ENCODE results near the gene POLE.
A peak's percentile ranks its signal among the peaks of the same experiment; 100 is the strongest.
"Not testable (repeated sequence)": the region's sequence is repeated elsewhere in the genome, so short reads cannot be mapped to it uniquely, and the experiment has no call there.

Gene POLE

GRCh38 chr12:132603240-132604150, 83.6 kb downstream of the POLE start:
- Histone ChIP-seq H3K27ac (ENCODE audit: insufficient read depth in 1 of 2, low read depth in 1 of 2, low read length in 2 of 2, poor library complexity in 1 of 2, severe bottlenecking in 2 of 2) (no peak overlapping the region), H3K36me3 (ENCODE audit: control insufficient read depth in 4 of 4, insufficient read depth in 4 of 4, low read length in 3 of 4) (no peaks in the 10 kb centered on the region), H3K4me1 (ENCODE audit: control extremely low read depth in 1 of 4, control insufficient read depth in 4 of 4, insufficient read depth in 4 of 4, low read length in 3 of 4) (peaks cover 0 to 35% (median 17%) of the 10 kb centered on the region in 4 experiments), H3K9me3 (ENCODE audit: control extremely low read depth in 1 of 5, control insufficient read depth in 4 of 5, insufficient read depth in 2 of 5, low read depth in 1 of 5, low read length in 4 of 5) (no peaks in the 10 kb centered on the region), H3K27me3 (replicated peaks in 2 of 5; ENCODE audit: control insufficient read depth in 4 of 5, insufficient read depth in 5 of 5, low read length in 4 of 5) (peaks cover 0 to 72% (median 26%) of the 10 kb centered on the region in 5 experiments), H3K4me3 (ENCODE audit: control insufficient read depth in 1 of 7, extremely low read depth in 1 of 7, insufficient read depth in 4 of 7, low read depth in 2 of 7, low read length in 6 of 7) (no peak overlapping the region)
- ChIA-PET CTCF (interaction anchor here (0.8 to 8.5 kb wide), 3 partner anchors 10 to 42 kb away, joined by 3 to 147 read pairs (median 3); partner anchors contain the start of genes LRCOL1 and P2RX2), POLR2A (interaction anchor here (0.6 to 0.7 kb wide), 2 partner anchors 11 to 150 kb away, joined by 4 to 6 read pairs; no protein-coding TSS in a partner anchor)
- WGBS (ENCODE audit: insufficient coverage): 46% methylated on average over 54 of the region's 67 CpGs
- no peak for DNase-seq

GRCh38 chr12:132602572-132603239, 84.4 kb downstream of the POLE start:
- Histone ChIP-seq H3K27ac (ENCODE audit: insufficient read depth in 1 of 2, low read depth in 1 of 2, low read length in 2 of 2, poor library complexity in 1 of 2, severe bottlenecking in 2 of 2) (no peak overlapping the region), H3K27me3 (replicated peaks in 2 of 5; ENCODE audit: control insufficient read depth in 4 of 5, insufficient read depth in 5 of 5, low read length in 4 of 5) (peaks cover 0 to 66% (median 24%) of the 10 kb centered on the region in 5 experiments), H3K36me3 (ENCODE audit: control insufficient read depth in 4 of 4, insufficient read depth in 4 of 4, low read length in 3 of 4) (no peaks in the 10 kb centered on the region), H3K4me3 (ENCODE audit: control insufficient read depth in 1 of 7, extremely low read depth in 1 of 7, insufficient read depth in 4 of 7, low read depth in 2 of 7, low read length in 6 of 7) (no peak overlapping the region), H3K4me1 (ENCODE audit: control extremely low read depth in 1 of 4, control insufficient read depth in 4 of 4, insufficient read depth in 4 of 4, low read length in 3 of 4) (peaks cover 0 to 35% (median 17%) of the 10 kb centered on the region in 4 experiments), H3K9me3 (ENCODE audit: control extremely low read depth in 1 of 5, control insufficient read depth in 4 of 5, insufficient read depth in 2 of 5, low read depth in 1 of 5, low read length in 4 of 5) (no peaks in the 10 kb centered on the region)
- 59% methylated on average over 26 of the region's 29 CpGs for WGBS (ENCODE audit: insufficient coverage)
- CTCF ChIA-PET: interaction anchor here (0.8 to 8.5 kb wide), 2 partner anchors 11 to 43 kb away, joined by 3 to 147 read pairs; partner anchors contain the start of genes LRCOL1 and P2RX2
- POLR2A ChIA-PET: interaction anchor here (0.6 kb wide), 1 partner anchor 151 kb away, joined by 4 read pairs; no protein-coding TSS in a partner anchor
- DNase-seq: no peak

- 82% methylated on average over 21 of the region's 31 CpGs for whole genome bisulfite sequencing (ENCODE audit: insufficient coverage)
- Histone ChIP-seq H3K9me3 (ENCODE audit: control extremely low read depth in 1 of 5, control insufficient read depth in 4 of 5, insufficient read depth in 2 of 5, low read depth in 1 of 5, low read length in 4 of 5) (no peaks in the 10 kb centered on the region), H3K27me3 (replicated peaks in 2 of 5; ENCODE audit: control insufficient read depth in 4 of 5, insufficient read depth in 5 of 5, low read length in 4 of 5) (peaks cover 0 to 53% (median 20%) of the 10 kb centered on the region in 5 experiments), H3K4me1 (ENCODE audit: control extremely low read depth in 1 of 4, control insufficient read depth in 4 of 4, insufficient read depth in 4 of 4, low read length in 3 of 4) (peaks cover 0 to 40% (median 19%) of the 10 kb centered on the region in 4 experiments), H3K27ac (ENCODE audit: insufficient read depth in 1 of 2, low read depth in 1 of 2, low read length in 2 of 2, poor library complexity in 1 of 2, severe bottlenecking in 2 of 2) (no peak overlapping the region), H3K4me3 (ENCODE audit: control insufficient read depth in 1 of 7, extremely low read depth in 1 of 7, insufficient read depth in 4 of 7, low read depth in 2 of 7, low read length in 6 of 7) (peak overlapping the region in 5 of 7 experiments; percentile 70 to 85 (median 77)), H3K36me3 (ENCODE audit: control insufficient read depth in 4 of 4, insufficient read depth in 4 of 4, low read length in 3 of 4) (no peaks in the 10 kb centered on the region)
- ChIA-PET CTCF (interaction anchor here (1.0 to 8.5 kb wide), 7 partner anchors 12 to 155 kb away, joined by 3 to 147 read pairs (median 4); partner anchors contain the start of genes LRCOL1 and P2RX2), POLR2A (no interaction called here)
- DNase-seq: no peak
Observed at GRCh38 chr12:132601171-132601883, 85.8 kb downstream of the POLE start.

- H3K4me1 ChIP-seq (ENCODE audit: control extremely low read depth in 1 of 4, control insufficient read depth in 4 of 4, insufficient read depth in 4 of 4, low read length in 3 of 4): peaks cover 0 to 40% (median 19%) of the 10 kb centered on the region in 4 experiments
- CTCF ChIA-PET: interaction anchor here (0.8 to 8.5 kb wide), 14 partner anchors 12 to 185 kb away, joined by 3 to 147 read pairs (median 4); partner anchors contain the start of genes LRCOL1 and P2RX2
- no peaks in the 10 kb centered on the region for H3K36me3 ChIP-seq (ENCODE audit: control insufficient read depth in 4 of 4, insufficient read depth in 4 of 4, low read length in 3 of 4)
- POLR2A ChIA-PET: interaction anchor here (1.1 kb wide), 1 partner anchor 14 kb away, joined by 3 read pairs; no protein-coding TSS in a partner anchor
- no peaks in the 10 kb centered on the region for H3K9me3 ChIP-seq (ENCODE audit: control extremely low read depth in 1 of 5, control insufficient read depth in 4 of 5, insufficient read depth in 2 of 5, low read depth in 1 of 5, low read length in 4 of 5)
- peak; percentile 69 to 72 (median 70) for DNase-seq
- no peak overlapping the region for H3K27ac ChIP-seq (ENCODE audit: insufficient read depth in 1 of 2, low read depth in 1 of 2, low read length in 2 of 2, poor library complexity in 1 of 2, severe bottlenecking in 2 of 2)
- WGBS (ENCODE audit: insufficient coverage): 36% methylated on average over 40 of the region's 45 CpGs
- H3K27me3 ChIP-seq (replicated peaks in 2 of 5; ENCODE audit: control insufficient read depth in 4 of 5, insufficient read depth in 5 of 5, low read length in 4 of 5): peaks cover 0 to 44% (median 20%) of the 10 kb centered on the region in 5 experiments
- H3K4me3 ChIP-seq (ENCODE audit: control insufficient read depth in 1 of 7, extremely low read depth in 1 of 7, insufficient read depth in 4 of 7, low read depth in 2 of 7, low read length in 6 of 7): peak overlapping the region in 6 of 7 experiments; percentile 51 to 85 (median 75)
Observed at GRCh38 chr12:132600048-132601032, 86.8 kb downstream of the POLE start.

- not testable (repeated sequence) for DNase-seq; H3K4me3 ChIP-seq (ENCODE audit: control insufficient read depth in 1 of 7, extremely low read depth in 1 of 7, insufficient read depth in 4 of 7, low read depth in 2 of 7, low read length in 6 of 7); H3K27ac ChIP-seq (ENCODE audit: insufficient read depth in 1 of 2, low read depth in 1 of 2, low read length in 2 of 2, poor library complexity in 1 of 2, severe bottlenecking in 2 of 2); H3K36me3 ChIP-seq (ENCODE audit: control insufficient read depth in 4 of 4, insufficient read depth in 4 of 4, low read length in 3 of 4); H3K9me3 ChIP-seq (ENCODE audit: control extremely low read depth in 1 of 5, control insufficient read depth in 4 of 5, insufficient read depth in 2 of 5, low read depth in 1 of 5, low read length in 4 of 5)
- Histone ChIP-seq H3K4me1 (ENCODE audit: control extremely low read depth in 1 of 4, control insufficient read depth in 4 of 4, insufficient read depth in 4 of 4, low read length in 3 of 4) (peaks cover 0 to 38% (median 19%) of the 10 kb centered on the region in 4 experiments), H3K27me3 (replicated peaks in 2 of 5; ENCODE audit: control insufficient read depth in 4 of 5, insufficient read depth in 5 of 5, low read length in 4 of 5) (peaks cover 0 to 36% (median 14%) of the 10 kb centered on the region in 5 experiments)
- ChIA-PET POLR2A (interaction anchor here (1.1 kb wide), 1 partner anchor 15 kb away, joined by 3 read pairs; no protein-coding TSS in a partner anchor), CTCF (interaction anchor here (0.8 to 8.5 kb wide), 11 partner anchors 11 to 184 kb away, joined by 3 to 147 read pairs (median 4); partner anchors contain the start of genes LRCOL1 and P2RX2)
- WGBS (ENCODE audit: insufficient coverage): 93% methylated on average over 4 of the region's 6 CpGs
Observed at GRCh38 chr12:132599502-132599901, 87.6 kb downstream of the POLE start.
